GM21529 (cell line): ENCODE data around the gene FOXO4.
"Not testable (repeated sequence)": the region's sequence is repeated elsewhere in the genome, so short reads cannot be mapped to it uniquely, and the experiment has no call there.

ENCODE experiments used
- ATAC-seq: cut with Tn5 transposase; IDR thresholded peaks from one replicate; pipeline ENCODE4 v1.9.1; 2021; ENCODE audit not compliant: unreplicated experiment

The FOXO4 gene

GRCh38 chrX:71095555-71095980, at the start of gene FOXO4:
TSS of gene FOXO4 (plus strand) at chrX:71095851. CDS start at chrX:71096529, 678 bp downstream.
- ATAC-seq = peak; percentile 84

- not testable (repeated sequence) for ATAC-seq
Measured at GRCh38 chrX:71047891-71048290, 47.8 kb upstream of the FOXO4 start.

GRCh38 chrX:71052721-71053120, 42.9 kb upstream of the FOXO4 start:
- ATAC-seq = no peak

GRCh38 chrX:71053217-71053621, 42.4 kb upstream of the FOXO4 start:
- ATAC-seq = peak; percentile 91

GRCh38 chrX:71056867-71057266, 38.8 kb upstream of the FOXO4 start:
- no peak for ATAC-seq

- ATAC-seq = no peak
Measured at GRCh38 chrX:71057848-71058530, 37.7 kb upstream of the FOXO4 start.

- ATAC-seq = no peak
Measured at GRCh38 chrX:71060127-71060526, 35.5 kb upstream of the FOXO4 start.

- no peak for ATAC-seq
Measured at GRCh38 chrX:71067089-71067488, 28.6 kb upstream of the FOXO4 start.

GRCh38 chrX:71067712-71068043, 28.0 kb upstream of the FOXO4 start:
- ATAC-seq = no peak

- ATAC-seq = peak; percentile 96
Measured at GRCh38 chrX:71068044-71068918, 27.4 kb upstream of the FOXO4 start, which contains the start of gene SNX12. TSS of gene SNX12 (minus strand) at chrX:71068334. CDS start at chrX:71068306, 28 bp downstream.

GRCh38 chrX:71070531-71070930, 25.1 kb upstream of the FOXO4 start:
- ATAC-seq = no peak

- no peak for ATAC-seq
Measured at GRCh38 chrX:71081330-71082123, 14.1 kb upstream of the FOXO4 start.

- ATAC-seq = no peak
Measured at GRCh38 chrX:71082124-71082647, 13.5 kb upstream of the FOXO4 start.

GRCh38 chrX:71082822-71083221, 12.8 kb upstream of the FOXO4 start:
- ATAC-seq = no peak

GRCh38 chrX:71085900-71086299, 9.8 kb upstream of the FOXO4 start:
- ATAC-seq = no peak

- ATAC-seq = no peak
Measured at GRCh38 chrX:71091263-71091662, 4.4 kb upstream of the FOXO4 start.

GRCh38 chrX:71095033-71095432, 618 bp upstream of the FOXO4 start:
- ATAC-seq = no peak

GRCh38 chrX:71095981-71096759, 519 bp downstream of the FOXO4 start:
- ATAC-seq = no peak

- no peak for ATAC-seq
Measured at GRCh38 chrX:71096760-71097032, 1.0 kb downstream of the FOXO4 start.

- peak; percentile 37 for ATAC-seq
Measured at GRCh38 chrX:71098302-71098701, 2.7 kb downstream of the FOXO4 start.
